Stomach (tissue), 9 donors: Measurements from ENCODE around the gene LRMDA. TPM values are rescaled to one million over a fixed set of nuclear protein-coding genes. Genes with fewer than 3 reads are reported as not detected.

Source experiments
- DNase-seq, 2 donors: peaks; one replicate each; pipeline versions ENCODE4 v3.0.0 to v3.0.0-alpha.2; 2013 to 2019
- H3K27ac ChIP-seq, 5 donors: fragments of 200-600 bp in 4 of 5; sonication (generic) in 4 of 5; one replicate each; pipeline ENCODE4 v1.5.1; 2013 to 2019; ENCODE audit warnings: mild to moderate bottlenecking in 1 of 5, moderate library complexity in 1 of 5
- H3K27me3 ChIP-seq, 3 donors: fragments of 200-600 bp; sonication (generic); one replicate each; pipeline ENCODE4 v1.5.1; 2017 to 2019; ENCODE audit warnings: mixed run types in 1 of 3
- H3K36me3 ChIP-seq, 4 donors: fragments of 200-600 bp; sonication (generic); 1 replicate in 3 of 4; 2 replicates in 1 of 4; pipeline ENCODE4 v1.5.1; 2016 to 2019
- H3K4me1 ChIP-seq, 4 donors: fragments of 200-600 bp; sonication (generic); one replicate each; pipeline ENCODE4 v1.5.1; 2016 to 2019
- H3K4me3 ChIP-seq, 4 donors: fragments of 200-600 bp; sonication (generic) in 3 of 4; one replicate each; pipeline ENCODE4 v1.5.1; 2016 to 2019; ENCODE audit warnings: mild to moderate bottlenecking in 1 of 4
- H3K9me3 ChIP-seq, 4 donors: fragments of 200-600 bp; sonication (generic); one replicate each; pipeline ENCODE4 v1.5.1; 2016 to 2019
- EP300 ChIP-seq: sonication (generic); formaldehyde crosslinking; IDR thresholded peaks from one replicate; pipeline ENCODE4 v1.6.1; 2017; ENCODE audit warnings: antibody characterized with exemption
- POLR2A ChIP-seq, 4 donors: fragments of 450-650 bp; IDR thresholded peaks; one replicate each; pipeline ENCODE4 v1.6.1; 2016; ENCODE audit warnings: antibody characterized with exemption in 4 of 4, control low read depth in 2 of 4, mild to moderate bottlenecking in 1 of 4, moderate library complexity in 1 of 4
- POLR2AphosphoS5 ChIP-seq, 3 donors: sonication (generic); formaldehyde crosslinking; IDR thresholded peaks; one replicate each; pipeline ENCODE4 v1.6.1; 2016; ENCODE audit warnings: antibody characterized with exemption in 3 of 3
- WGBS, 5 donors: extraction: QIAGEN DNeasy Blood & Tissue Kit in 3 of 5; methylation state at CpG; one replicate each; pipeline versions ENCODE4 v1.1.5 to v1.1.7; 2013 to 2018; 5-methylcytosine and 5-hydroxymethylcytosine counted together
- intact Hi-C: fragments of 100-400 bp; cut with DNase I; formaldehyde crosslinking; loops from one replicate; pipeline ENCODE4 v1.15.1; 2023; ENCODE audit warnings: low total_unique reads
- polyA plus RNA-seq, 3 donors: library from polyadenylated mRNA; stranded (reverse); fragments of 200-250 nt; gene quantifications; one replicate each; pipeline ENCODE4 v1.2.3, GENCODE V29; 2013
- total RNA-seq, 5 donors: library from RNA; depleted of rRNA; stranded (reverse); fragments of >200 nt; gene quantifications; one replicate each; pipeline versions ENCODE4 v1.1.0 to v1.2.3, GENCODE V29; 2014 to 2016
- TF ChIP-seq, protein P1 (sequence below), 7 experiments: fragments of 450-650 bp in 4 of 7; fragments of 200-600 bp in 3 of 7; sonication (generic) in 3 of 7; IDR thresholded peaks; one replicate each; pipeline ENCODE4 v1.5.1; 2016 to 2019; ENCODE audit warnings: antibody characterized with exemption in 7 of 7, control low read depth in 2 of 7, mild to moderate bottlenecking in 1 of 7
- donor health status: healthy with polysubstance abuse.
- donor health status: Bipolar disorder and iron deficiency.
- donor health status: healthy.

The LRMDA gene
- total and polyA plus RNA-seq, 8 donors: 1.3 to 30.2 (median 13.6) TPM; not detected in 1

DNA sequence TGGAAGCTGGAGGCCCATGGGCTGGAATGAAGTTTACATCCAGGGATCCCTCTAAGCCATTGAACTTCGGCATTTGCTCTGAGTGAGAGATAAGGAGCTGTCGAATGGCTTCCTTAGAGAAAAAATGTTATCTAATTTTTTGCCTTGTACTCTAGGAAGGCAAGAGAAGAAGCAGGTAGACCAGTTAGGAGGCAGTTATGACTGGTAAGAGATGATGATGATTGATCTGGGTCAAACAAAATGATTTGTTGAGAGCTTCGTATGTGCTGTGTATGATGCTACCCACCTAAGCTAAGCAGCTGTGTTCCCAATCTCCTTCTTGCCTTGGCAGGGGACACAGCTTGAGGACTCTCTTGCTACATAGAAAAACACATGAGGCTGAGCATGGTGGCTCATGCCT lies 370.2 kb downstream of the LRMDA start:
- intact Hi-C loops: no loop called here
- Histone ChIP-seq H3K4me3 (no peak overlapping the region), H3K36me3 (no peaks in the 10 kb centered on the region), H3K4me1 (peaks cover 3 to 28% (median 10%) of the 10 kb centered on the region in 4 donors), H3K27me3 (no peaks in the 10 kb centered on the region), H3K27ac (peak overlapping the region; percentile 36 to 76 (median 54)), H3K9me3 (peaks cover 0 to 10% (median under 1%) of the 10 kb centered on the region in 4 donors)
- 37 to 61% (median 57%) methylated on average over 3 of the region's 3 CpGs for WGBS, 5 donors
- no peak for TF ChIP-seq POLR2A (IDR thresholded peaks at IDR 0.05)
- TF ChIP-seq, protein P1, sequence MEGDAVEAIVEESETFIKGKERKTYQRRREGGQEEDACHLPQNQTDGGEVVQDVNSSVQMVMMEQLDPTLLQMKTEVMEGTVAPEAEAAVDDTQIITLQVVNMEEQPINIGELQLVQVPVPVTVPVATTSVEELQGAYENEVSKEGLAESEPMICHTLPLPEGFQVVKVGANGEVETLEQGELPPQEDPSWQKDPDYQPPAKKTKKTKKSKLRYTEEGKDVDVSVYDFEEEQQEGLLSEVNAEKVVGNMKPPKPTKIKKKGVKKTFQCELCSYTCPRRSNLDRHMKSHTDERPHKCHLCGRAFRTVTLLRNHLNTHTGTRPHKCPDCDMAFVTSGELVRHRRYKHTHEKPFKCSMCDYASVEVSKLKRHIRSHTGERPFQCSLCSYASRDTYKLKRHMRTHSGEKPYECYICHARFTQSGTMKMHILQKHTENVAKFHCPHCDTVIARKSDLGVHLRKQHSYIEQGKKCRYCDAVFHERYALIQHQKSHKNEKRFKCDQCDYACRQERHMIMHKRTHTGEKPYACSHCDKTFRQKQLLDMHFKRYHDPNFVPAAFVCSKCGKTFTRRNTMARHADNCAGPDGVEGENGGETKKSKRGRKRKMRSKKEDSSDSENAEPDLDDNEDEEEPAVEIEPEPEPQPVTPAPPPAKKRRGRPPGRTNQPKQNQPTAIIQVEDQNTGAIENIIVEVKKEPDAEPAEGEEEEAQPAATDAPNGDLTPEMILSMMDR (IDR thresholded peaks at IDR 0.05): no peak
- no peak for TF ChIP-seq EP300
- TF ChIP-seq POLR2AphosphoS5 (IDR thresholded peaks at IDR 0.05): no peak
- DNase-seq: no peak

DNA sequence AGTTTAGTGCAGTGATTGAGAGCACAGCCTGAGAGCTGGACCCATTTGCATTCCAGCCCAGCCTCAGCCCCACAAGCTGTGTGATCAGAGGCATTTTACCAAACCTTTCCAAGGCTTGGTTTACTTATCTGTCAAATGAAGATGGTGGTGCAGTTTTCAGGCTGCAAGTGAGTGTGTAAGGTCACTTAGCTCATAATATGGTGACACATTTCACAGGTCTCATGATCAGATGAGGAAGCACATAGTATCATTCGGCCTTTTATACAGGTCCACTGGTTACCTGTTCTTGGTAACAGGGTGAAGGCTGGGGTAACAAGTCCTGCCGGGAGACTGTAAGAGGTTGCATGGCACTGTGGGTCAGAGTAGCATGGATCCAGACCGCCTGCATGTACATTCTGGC lies 371.7 kb downstream of the LRMDA start:
- no peak for TF ChIP-seq POLR2AphosphoS5 (IDR thresholded peaks at IDR 0.05)
- TF ChIP-seq EP300: no peak
- TF ChIP-seq POLR2A (IDR thresholded peaks at IDR 0.05): no peak
- TF ChIP-seq, protein P1 (IDR thresholded peaks at IDR 0.05): no peak
- Histone ChIP-seq H3K9me3 (no peaks in the 10 kb centered on the region), H3K36me3 (no peaks in the 10 kb centered on the region), H3K4me1 (peaks cover 3 to 28% (median 10%) of the 10 kb centered on the region in 4 donors), H3K27me3 (no peaks in the 10 kb centered on the region), H3K27ac (peak overlapping the region in 3 of 5 donors; percentile 36 to 45 (median 42)), H3K4me3 (no peak overlapping the region)
- WGBS, 5 donors: 83 to 100% (median 87%) methylated on average over 3 of the region's 3 CpGs
- intact Hi-C loops: no loop called here
- no peak for DNase-seq

DNA sequence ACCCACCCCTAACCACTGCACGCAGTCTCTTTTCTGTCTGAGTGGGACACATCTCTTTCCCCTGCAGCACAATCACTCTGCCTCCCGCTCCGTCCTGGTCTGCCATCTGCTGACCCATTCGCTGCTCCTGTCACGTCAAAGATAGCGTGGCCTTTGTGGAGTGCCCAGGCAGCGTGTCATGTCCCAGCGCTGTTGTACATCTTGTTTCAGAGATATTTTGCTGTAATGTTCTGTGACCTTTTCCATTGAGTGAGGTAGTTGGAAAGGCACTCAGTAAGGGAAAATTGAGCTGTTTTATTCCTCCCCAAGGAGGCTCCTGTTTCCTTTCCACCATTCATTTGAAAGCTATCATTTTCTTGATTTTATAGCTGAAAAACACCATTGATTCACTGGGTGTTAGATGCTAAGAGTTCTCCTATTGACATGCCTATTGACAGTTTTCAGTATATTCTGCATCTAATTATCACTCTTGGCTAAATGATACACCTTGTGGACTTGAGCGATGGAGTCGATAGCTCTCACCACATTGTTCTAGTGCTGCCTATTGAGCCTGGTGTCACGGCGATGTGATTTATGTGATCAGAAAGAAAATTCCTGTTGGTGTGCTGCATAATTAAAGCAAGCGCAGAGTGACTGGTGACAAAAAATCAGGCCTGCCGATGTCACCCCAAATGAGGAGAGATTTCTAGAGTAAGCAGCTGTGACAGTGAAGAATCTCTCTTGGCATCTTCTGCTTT lies 372.6 kb downstream of the LRMDA start:
- TF ChIP-seq POLR2AphosphoS5 (IDR thresholded peaks at IDR 0.05) (no peak), EP300 (no peak), POLR2A (IDR thresholded peaks at IDR 0.05) (no peak)
- TF ChIP-seq, protein P1 (IDR thresholded peaks at IDR 0.05): no peak
- no peak overlapping the region for H3K27ac ChIP-seq
- no peaks in the 10 kb centered on the region for H3K27me3 ChIP-seq
- no peaks in the 10 kb centered on the region for H3K9me3 ChIP-seq
- no peaks in the 10 kb centered on the region for H3K36me3 ChIP-seq
- H3K4me1 ChIP-seq: peaks cover 3 to 28% (median 10%) of the 10 kb centered on the region in 4 donors
- no peak overlapping the region for H3K4me3 ChIP-seq
- DNase-seq: no peak
- WGBS, 5 donors: 86 to 93% (median 89%) methylated on average over 14 of the region's 14 CpGs
- intact Hi-C loops: no loop called here

DNA sequence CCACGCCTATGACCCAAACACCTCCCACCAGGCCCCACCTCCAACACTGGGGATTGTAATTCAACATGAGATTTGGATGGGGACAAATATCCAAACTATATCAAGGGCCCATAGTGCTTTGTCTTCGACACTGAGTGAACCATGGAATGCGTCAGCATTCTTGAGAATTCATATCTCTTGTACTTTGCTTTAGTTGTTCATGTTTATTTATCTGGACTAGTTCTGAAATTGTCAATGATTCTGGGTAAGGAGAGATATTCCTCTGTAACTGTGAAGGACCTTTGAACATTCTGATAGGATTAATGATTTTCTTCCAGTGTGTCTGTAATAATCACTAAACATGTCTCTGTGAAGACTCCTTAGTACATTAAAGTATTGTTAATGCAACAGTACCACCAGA lies 374.8 kb downstream of the LRMDA start:
- DNase-seq: no peak
- 67 to 87% (median 81%) methylated on average over 3 of the region's 3 CpGs for WGBS, 5 donors
- no peaks in the 10 kb centered on the region for H3K9me3 ChIP-seq
- TF ChIP-seq POLR2AphosphoS5 (IDR thresholded peaks at IDR 0.05) (no peak), POLR2A (IDR thresholded peaks at IDR 0.05) (no peak), EP300 (no peak)
- TF ChIP-seq, protein P1 (IDR thresholded peaks at IDR 0.05): no peak
- H3K36me3 ChIP-seq: no peaks in the 10 kb centered on the region
- peaks cover 3 to 28% (median 10%) of the 10 kb centered on the region in 4 donors for H3K4me1 ChIP-seq
- no peak overlapping the region for H3K4me3 ChIP-seq
- intact Hi-C loops: no loop called here
- no peaks in the 10 kb centered on the region for H3K27me3 ChIP-seq
- no peak overlapping the region for H3K27ac ChIP-seq
